Fibroblast of lung (primary cell): Measurements from ENCODE around the gene WNK2. TPM values are rescaled to one million over a fixed set of nuclear protein-coding genes. Genes with fewer than 3 reads are reported as not detected.

ENCODE experiments used
- DNase-seq, 2 donors: peaks; one replicate each; pipeline versions ENCODE4 v3.0.0 to v3.0.0-alpha.2; 2010; ENCODE audit warnings: low read depth in 2 of 2
- H2AFZ ChIP-seq: 2 replicates; pipeline ENCODE4 v1.5.1; 2012; ENCODE audit warnings: low read length, control low read depth, inconsistent platforms
- H3K27ac ChIP-seq: 2 replicates; pipeline ENCODE4 v1.5.1; 2011; ENCODE audit warnings: low read length, control low read depth; ENCODE audit not compliant: insufficient read depth
- H3K27me3 ChIP-seq: 2 replicates; pipeline ENCODE4 v1.5.1; 2011; ENCODE audit warnings: mild to moderate bottlenecking, low read length; ENCODE audit not compliant: control insufficient read depth, insufficient read depth
- H3K36me3 ChIP-seq: 2 replicates; pipeline ENCODE4 v1.5.1; 2011; ENCODE audit warnings: low read length; ENCODE audit not compliant: control insufficient read depth, insufficient read depth
- H3K4me1 ChIP-seq: 2 replicates; pipeline ENCODE4 v1.5.1; 2011; ENCODE audit warnings: low read length; ENCODE audit not compliant: control insufficient read depth, insufficient read depth; ENCODE audit errors: extremely low read depth
- H3K4me2 ChIP-seq: 2 replicates; pipeline ENCODE4 v1.5.1; 2011; ENCODE audit warnings: low read length, control low read depth; ENCODE audit not compliant: insufficient read depth; ENCODE audit errors: extremely low read depth
- H3K4me3 ChIP-seq, 4 experiments: fragments of 200-600 bp in 1 of 4; sonication (generic) in 1 of 4; replicated peaks in 1 of 4; 2 replicates each; pipeline ENCODE4 v1.5.1; 2011 to 2016; ENCODE audit warnings: low read length in 4 of 4, low read depth in 3 of 4, mild to moderate bottlenecking in 3 of 4, control low read depth in 2 of 4, inconsistent platforms in 1 of 4, mixed read lengths in 1 of 4; ENCODE audit not compliant: insufficient read depth in 1 of 4; ENCODE audit errors: control extremely low read depth in 1 of 4
- H3K79me2 ChIP-seq: 2 replicates; pipeline ENCODE4 v1.5.1; 2012; ENCODE audit warnings: mild to moderate bottlenecking, low read length, inconsistent platforms; ENCODE audit not compliant: control insufficient read depth, insufficient read depth
- H3K9ac ChIP-seq: 2 replicates; pipeline ENCODE4 v1.5.1; 2011; ENCODE audit warnings: mild to moderate bottlenecking, low read length, control low read depth; ENCODE audit not compliant: insufficient read depth
- H3K9me3 ChIP-seq: 2 replicates; pipeline ENCODE4 v1.5.1; 2012; ENCODE audit warnings: low read depth, low read length; ENCODE audit not compliant: control insufficient read depth, insufficient read depth
- H4K20me1 ChIP-seq: 2 replicates; pipeline ENCODE4 v1.5.1; 2011; ENCODE audit warnings: low read length; ENCODE audit not compliant: control insufficient read depth, insufficient read depth; ENCODE audit errors: extremely low read depth
- EZH2 ChIP-seq: IDR thresholded peaks from 2 replicates; pipeline ENCODE4 v1.5.1; 2012; ENCODE audit warnings: low read length, control low read depth, mild to moderate bottlenecking; ENCODE audit errors: missing control alignments
- polyA plus RNA-seq, 2 donors: library from polyadenylated mRNA; depleted of rRNA in 1 of 2; stranded (reverse) in 1 of 2; unstranded in 1 of 2; fragments of >200 nt; gene quantifications; 2 replicates each; pipeline ENCODE4 v1.2.1, GENCODE V29; 2011 to 2012; ENCODE audit warnings: missing spikeins in 1 of 2
- total RNA-seq: library from RNA; depleted of rRNA; stranded (reverse); fragments of >200 nt; gene quantifications from 2 replicates; pipeline ENCODE4 v1.2.1, GENCODE V29; 2014
- TF ChIP-seq, protein P1 (sequence below), 2 donors: IDR thresholded peaks in 1 of 2; conservative IDR thresholded peaks in 1 of 2; 1 replicate in 1 of 2; 2 replicates in 1 of 2; pipeline ENCODE4 v1.5.1; 2011 to 2012; ENCODE audit warnings: low read length in 2 of 2, control low read depth in 1 of 2, inconsistent platforms in 1 of 2, low read depth in 1 of 2, mild to moderate bottlenecking in 1 of 2

The WNK2 gene
- total and polyA plus RNA-seq, 2 donors (not counting 1 experiment from before 2014, with no cell fraction given) = not detected

DNA sequence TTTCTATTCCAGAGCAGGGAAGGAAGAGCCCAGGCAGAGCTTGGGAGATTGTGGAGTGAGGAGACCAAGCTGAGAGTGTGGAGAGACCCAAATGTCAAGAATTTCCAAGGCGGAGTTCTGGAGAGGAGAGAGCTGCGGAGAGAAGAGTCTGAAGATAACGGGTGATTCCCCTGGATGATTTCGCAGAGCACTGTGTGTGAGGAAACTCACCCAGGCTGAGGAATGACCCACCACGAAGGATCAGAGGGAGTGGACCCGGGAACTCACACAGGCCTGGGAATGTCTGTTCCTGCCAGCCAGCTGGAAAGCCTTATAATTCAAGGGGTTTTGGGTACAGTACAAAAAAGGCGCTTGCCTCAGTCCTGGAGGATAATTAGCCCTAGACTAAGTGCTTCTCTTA is 94.2 kb downstream of the WNK2 start:
- no peak overlapping the region for H3K4me2 ChIP-seq
- no peaks in the 10 kb centered on the region for H3K27me3 ChIP-seq
- no peaks in the 10 kb centered on the region for H3K4me1 ChIP-seq
- no peaks in the 10 kb centered on the region for H3K36me3 ChIP-seq
- no peaks in the 10 kb centered on the region for H3K79me2 ChIP-seq
- TF ChIP-seq EZH2 = no peak
- TF ChIP-seq, protein P1, sequence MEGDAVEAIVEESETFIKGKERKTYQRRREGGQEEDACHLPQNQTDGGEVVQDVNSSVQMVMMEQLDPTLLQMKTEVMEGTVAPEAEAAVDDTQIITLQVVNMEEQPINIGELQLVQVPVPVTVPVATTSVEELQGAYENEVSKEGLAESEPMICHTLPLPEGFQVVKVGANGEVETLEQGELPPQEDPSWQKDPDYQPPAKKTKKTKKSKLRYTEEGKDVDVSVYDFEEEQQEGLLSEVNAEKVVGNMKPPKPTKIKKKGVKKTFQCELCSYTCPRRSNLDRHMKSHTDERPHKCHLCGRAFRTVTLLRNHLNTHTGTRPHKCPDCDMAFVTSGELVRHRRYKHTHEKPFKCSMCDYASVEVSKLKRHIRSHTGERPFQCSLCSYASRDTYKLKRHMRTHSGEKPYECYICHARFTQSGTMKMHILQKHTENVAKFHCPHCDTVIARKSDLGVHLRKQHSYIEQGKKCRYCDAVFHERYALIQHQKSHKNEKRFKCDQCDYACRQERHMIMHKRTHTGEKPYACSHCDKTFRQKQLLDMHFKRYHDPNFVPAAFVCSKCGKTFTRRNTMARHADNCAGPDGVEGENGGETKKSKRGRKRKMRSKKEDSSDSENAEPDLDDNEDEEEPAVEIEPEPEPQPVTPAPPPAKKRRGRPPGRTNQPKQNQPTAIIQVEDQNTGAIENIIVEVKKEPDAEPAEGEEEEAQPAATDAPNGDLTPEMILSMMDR (conservative IDR thresholded peaks at IDR 0.05 in 1 of 2, IDR thresholded peaks at IDR 0.05 in 1 of 2; ENCODE audit: low read depth in 1 of 2, low read length in 2 of 2) = no peak
- H3K27ac ChIP-seq = no peak overlapping the region
- H3K9ac ChIP-seq = no peak overlapping the region
- no peak overlapping the region for H3K4me3 ChIP-seq
- H4K20me1 ChIP-seq = no peaks in the 10 kb centered on the region
- DNase-seq = no peak
- no peaks in the 10 kb centered on the region for H3K9me3 ChIP-seq
- no peak overlapping the region for H2AFZ ChIP-seq

DNA sequence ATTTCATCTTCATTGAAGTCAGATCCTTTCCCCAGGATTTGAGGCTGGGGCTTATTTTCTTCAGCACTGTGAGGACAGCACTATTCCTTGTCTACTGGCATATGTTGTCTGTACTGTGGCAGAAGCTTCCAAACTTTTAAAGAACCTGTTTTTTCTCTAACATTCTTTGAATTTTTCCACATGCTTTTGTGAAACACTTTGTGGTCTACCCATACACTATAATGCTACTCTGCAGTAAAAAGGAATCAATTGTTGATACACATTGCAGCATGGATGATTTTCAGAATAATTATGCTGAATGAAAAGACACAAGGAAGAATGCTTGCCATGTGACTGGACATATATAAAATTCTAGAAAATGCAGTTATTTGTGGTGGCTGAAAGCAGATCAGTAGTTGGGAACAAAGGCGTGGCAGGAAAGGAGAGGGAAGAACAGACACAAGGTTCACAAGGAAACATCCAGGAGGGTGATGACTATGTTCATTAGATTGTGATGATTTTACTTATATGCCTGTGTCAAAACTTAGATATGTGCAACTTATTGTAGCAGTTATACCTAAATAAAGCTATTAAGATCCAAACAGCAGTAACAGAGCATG is 96.8 kb downstream of the WNK2 start:
- Histone ChIP-seq H3K4me3 (no peak overlapping the region), H3K4me1 (no peaks in the 10 kb centered on the region), H2AFZ (no peak overlapping the region), H3K79me2 (no peaks in the 10 kb centered on the region), H3K36me3 (no peaks in the 10 kb centered on the region), H3K9ac (no peak overlapping the region), H3K4me2 (no peak overlapping the region), H3K9me3 (no peaks in the 10 kb centered on the region), H3K27me3 (no peaks in the 10 kb centered on the region), H4K20me1 (no peaks in the 10 kb centered on the region), H3K27ac (no peak overlapping the region)
- no peak for DNase-seq
- no peak for TF ChIP-seq EZH2
- TF ChIP-seq, protein P1 (conservative IDR thresholded peaks at IDR 0.05 in 1 of 2, IDR thresholded peaks at IDR 0.05 in 1 of 2; ENCODE audit: low read depth in 1 of 2, low read length in 2 of 2) = no peak

DNA sequence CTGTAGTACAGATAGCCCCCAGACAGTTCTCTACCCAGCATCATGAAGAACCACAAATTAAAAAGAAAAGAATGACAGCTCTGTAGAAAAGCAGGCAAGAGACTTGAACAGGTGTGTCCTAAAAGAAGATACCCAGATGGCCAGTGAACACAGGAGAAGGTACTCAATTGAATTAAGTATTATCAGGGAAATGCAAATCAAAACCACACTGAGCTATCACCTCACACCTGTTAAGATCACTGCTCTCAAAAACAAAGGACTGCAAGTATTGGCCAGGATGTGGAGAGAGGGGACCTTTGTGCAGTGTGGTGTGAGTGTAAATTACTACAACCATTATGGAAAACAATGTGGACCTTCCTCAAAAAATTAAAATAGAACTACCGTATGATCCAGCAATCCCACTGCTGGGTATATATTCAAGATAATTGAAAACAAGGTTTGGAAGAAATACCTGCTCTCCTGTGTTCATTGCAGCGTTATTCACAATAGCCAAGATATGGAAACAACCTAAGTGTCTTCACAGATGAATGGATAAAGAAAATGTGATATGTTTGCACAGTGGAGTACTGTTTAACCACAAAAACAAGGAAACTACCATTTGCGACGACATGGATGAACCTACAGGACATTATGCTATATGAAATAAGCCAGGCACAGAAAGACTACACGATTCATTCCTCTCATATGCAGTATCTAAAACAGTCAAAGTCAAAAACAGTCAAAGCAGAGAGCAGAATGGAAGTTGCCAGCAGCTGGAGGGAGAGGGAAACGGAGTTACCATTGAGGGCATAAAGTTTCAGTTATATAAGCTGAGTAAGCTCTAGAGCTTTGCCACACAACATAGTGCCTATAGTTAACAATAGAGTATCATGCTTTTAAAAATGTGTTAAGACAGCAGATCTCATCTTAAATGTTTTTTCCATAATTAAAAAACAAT is 102.6 kb downstream of the WNK2 start:
- H3K79me2 ChIP-seq = no peaks in the 10 kb centered on the region
- no peak overlapping the region for H3K27ac ChIP-seq
- DNase-seq = no peak
- H3K4me1 ChIP-seq = no peaks in the 10 kb centered on the region
- TF ChIP-seq, protein P1 (conservative IDR thresholded peaks at IDR 0.05 in 1 of 2, IDR thresholded peaks at IDR 0.05 in 1 of 2; ENCODE audit: low read depth in 1 of 2, low read length in 2 of 2) = no peak
- no peak for TF ChIP-seq EZH2
- no peak overlapping the region for H3K4me2 ChIP-seq
- no peaks in the 10 kb centered on the region for H4K20me1 ChIP-seq
- no peak overlapping the region for H2AFZ ChIP-seq
- H3K9ac ChIP-seq = no peak overlapping the region
- H3K9me3 ChIP-seq = no peaks in the 10 kb centered on the region
- no peaks in the 10 kb centered on the region for H3K36me3 ChIP-seq
- no peaks in the 10 kb centered on the region for H3K27me3 ChIP-seq
- no peak overlapping the region for H3K4me3 ChIP-seq
